Measurements from ENCODE around the gene SPTAN1. TPM values are rescaled to one million over a fixed set of nuclear protein-coding genes. Genes with fewer than 3 reads are reported as not detected.
A peak's percentile ranks its signal among the peaks of the same experiment; 100 is the strongest.
"Not testable (repeated sequence)": the region's sequence is repeated elsewhere in the genome, so short reads cannot be mapped to it uniquely, and the experiment has no call there.

SPTAN1 gene
- polyA plus RNA-seq, 3 donors from 2014 or later, result 4.8 to 112 (median 25.5) TPM

DNA sequence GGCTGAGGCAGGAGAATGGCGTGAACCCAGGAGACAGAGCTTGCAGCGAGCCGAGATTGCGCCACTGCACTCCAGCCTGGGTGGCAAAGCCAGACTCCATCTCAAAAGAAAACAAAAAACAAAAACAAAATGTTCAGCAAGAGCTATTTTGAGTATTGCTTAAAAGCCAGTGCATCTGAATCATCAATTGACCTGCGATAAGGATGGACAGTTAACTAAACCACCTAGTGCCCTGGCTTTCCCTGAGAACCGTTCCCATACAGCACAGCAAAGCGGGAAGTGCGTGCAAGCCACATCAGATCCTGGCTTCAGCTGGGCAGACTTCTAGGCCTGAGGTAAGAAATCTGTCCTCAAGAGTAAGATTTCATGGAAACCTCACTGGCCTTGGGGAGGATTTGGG is 101.5 kb downstream of the SPTAN1 start:
- Mint-ChIP-seq H3K36me3 (no peaks in the 10 kb centered on the region), H3K27ac (peak overlapping the region in 1 of 6 donors; percentile 64), H3K27me3 (ENCODE audit: low read depth in 3 of 3) (peaks cover 0 to 7% (median 5%) of the 10 kb centered on the region in 3 donors), H3K4me3 (no peak overlapping the region), H3K4me1 (peaks cover 9% of the 10 kb centered on the region in 2 donors), H3K9me3 (no peaks in the 10 kb centered on the region)
- no peak for DNase-seq

DNA sequence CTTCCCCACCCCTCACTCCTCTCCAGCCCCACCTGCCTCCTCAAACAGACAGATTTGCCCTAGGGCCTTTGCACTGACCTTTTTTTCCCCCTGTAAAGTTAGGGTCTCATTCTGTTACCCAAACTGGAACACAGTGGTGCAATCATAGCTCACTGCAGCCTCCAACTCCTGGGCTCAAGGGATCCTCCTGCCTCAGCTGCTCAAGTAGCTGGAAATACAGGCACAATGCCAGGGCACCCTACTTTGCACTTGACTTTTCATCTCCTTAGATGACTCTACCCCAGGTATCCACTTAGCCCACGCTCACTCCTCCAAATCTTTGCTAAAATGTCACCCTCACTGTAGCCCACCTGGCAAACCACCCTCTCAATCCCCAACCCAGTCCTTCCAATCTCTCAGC is 102.1 kb downstream of the SPTAN1 start:
- H3K36me3 Mint-ChIP-seq, result no peaks in the 10 kb centered on the region
- H3K27me3 Mint-ChIP-seq (ENCODE audit: low read depth in 3 of 3), result peaks cover 0 to 7% (median 5%) of the 10 kb centered on the region in 3 donors
- H3K9me3 Mint-ChIP-seq, result no peaks in the 10 kb centered on the region
- peaks cover 9% of the 10 kb centered on the region in 2 donors for H3K4me1 Mint-ChIP-seq
- peak overlapping the region; percentile 6 to 74 (median 33) for H3K4me3 Mint-ChIP-seq
- DNase-seq, result no peak
- peak overlapping the region in 4 of 6 donors; percentile 3 to 64 (median 16) for H3K27ac Mint-ChIP-seq

DNA sequence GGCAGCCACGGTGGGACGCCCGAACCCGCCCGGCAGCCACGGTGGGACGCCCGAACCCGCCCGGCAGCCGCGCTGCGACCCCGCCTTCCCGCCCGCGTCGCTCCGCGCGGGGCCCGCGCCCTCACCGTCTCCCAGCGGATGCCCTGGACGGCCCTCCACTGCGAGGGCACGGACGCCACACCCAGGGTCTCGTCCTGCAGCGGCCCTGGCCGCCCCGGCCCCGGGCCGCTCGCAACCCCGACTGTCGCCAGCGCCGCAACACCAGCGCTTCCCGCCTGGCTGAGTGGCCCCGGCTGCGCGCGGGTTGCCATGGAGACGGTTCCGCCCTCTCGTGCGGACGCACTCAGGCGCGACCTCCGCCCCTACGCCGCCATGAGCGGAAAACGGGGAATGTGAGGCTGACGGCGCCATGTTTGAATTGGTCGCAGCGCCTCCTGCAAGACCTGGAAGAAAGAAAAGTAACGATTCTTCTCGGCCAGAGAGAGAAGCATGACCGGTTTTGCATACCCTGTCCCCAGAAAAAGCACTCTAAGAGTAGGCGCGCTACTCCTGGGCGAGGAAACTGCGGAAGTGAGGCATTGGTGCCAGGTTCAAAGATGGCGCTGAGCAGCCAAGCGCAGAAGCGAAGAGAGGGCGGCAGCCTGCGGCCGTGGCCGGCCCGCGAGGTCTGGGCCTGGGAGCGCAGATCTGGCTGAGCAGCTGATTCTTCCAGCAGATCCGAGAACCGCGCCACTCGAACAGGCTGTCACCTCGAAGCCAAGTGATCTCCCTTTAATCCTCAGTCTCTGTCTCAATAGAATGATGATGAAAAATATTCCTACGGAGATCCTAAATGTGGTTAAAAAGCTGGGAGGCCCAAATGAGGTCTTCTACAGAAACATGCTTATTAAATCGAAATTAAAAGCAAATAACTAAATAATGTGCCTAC is 104.3 kb downstream of the SPTAN1 start, which contains the start of gene DYNC2I2:
TSS of gene DYNC2I2 (minus strand) at position 432 of the 928 bp plus-strand sequence. CDS start at position 311, 121 bp downstream.
- no peaks in the 10 kb centered on the region for H3K9me3 Mint-ChIP-seq
- H3K27ac Mint-ChIP-seq, result peak within 1 kb of the TSS; percentile 95 to 100 (median 100)
- H3K4me3 Mint-ChIP-seq, result peak within 1 kb of the TSS; percentile 88 to 97 (median 93)

DNA sequence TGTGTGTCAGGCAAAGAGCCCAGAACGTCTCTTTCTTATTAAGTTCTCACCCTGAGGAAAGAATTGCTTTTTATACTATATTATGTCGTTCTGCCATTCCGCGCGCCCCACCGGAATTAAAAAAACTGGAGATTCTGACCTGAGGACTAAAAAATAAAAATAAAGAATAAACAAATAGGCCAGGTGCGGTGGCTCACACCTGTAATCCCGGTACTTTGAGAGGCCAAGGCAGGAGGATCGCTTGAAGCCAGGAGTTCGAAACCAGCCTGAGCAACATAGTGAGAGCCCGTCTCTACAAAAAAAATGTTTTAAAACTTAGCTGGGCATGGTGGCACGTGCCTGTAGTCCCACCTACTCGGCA is 104.9 kb downstream of the SPTAN1 start:
- no peaks in the 10 kb centered on the region for H3K36me3 Mint-ChIP-seq
- H3K4me3 Mint-ChIP-seq, result peak overlapping the region; percentile 88 to 97 (median 93)
- peak overlapping the region; percentile 95 to 100 (median 100) for H3K27ac Mint-ChIP-seq
- no peak for DNase-seq
- H3K27me3 Mint-ChIP-seq (ENCODE audit: low read depth in 3 of 3), result peaks cover 0 to 7% (median 5%) of the 10 kb centered on the region in 3 donors
- no peaks in the 10 kb centered on the region for H3K9me3 Mint-ChIP-seq
- H3K4me1 Mint-ChIP-seq, result peaks cover 9% of the 10 kb centered on the region in 2 donors

More for the DNA sequence above, 104.3 kb downstream of the SPTAN1 start, which contains the start of gene DYNC2I2:
- H3K27me3 Mint-ChIP-seq (ENCODE audit: low read depth in 3 of 3), result peaks cover 0 to 7% (median 5%) of the 10 kb centered on the region in 3 donors
- peak; percentile 96 to 97 (median 96) for DNase-seq
- H3K36me3 Mint-ChIP-seq, result no peaks in the 10 kb centered on the region
- peaks cover 9% of the 10 kb centered on the region in 2 donors for H3K4me1 Mint-ChIP-seq

DNA sequence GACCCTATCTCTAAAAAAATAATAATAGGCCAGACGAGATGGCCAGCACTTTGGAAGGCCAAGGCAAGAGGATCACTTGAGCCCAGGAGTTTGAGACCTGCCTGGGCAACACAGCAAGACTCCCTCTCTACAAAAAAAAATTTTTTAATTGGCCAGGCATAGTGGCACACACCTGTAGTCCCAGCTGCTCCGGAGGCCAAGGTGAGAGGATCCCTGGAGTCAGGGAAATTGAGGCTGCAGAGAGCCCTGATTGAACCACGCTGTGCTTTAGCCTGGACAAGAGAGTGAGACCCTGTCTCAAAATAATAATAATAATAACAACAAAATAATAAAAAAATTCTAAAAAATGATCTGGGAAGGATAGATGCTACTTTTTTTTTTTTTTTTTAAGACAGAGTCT is 105.4 kb downstream of the SPTAN1 start:
- Mint-ChIP-seq H3K4me1 (peaks cover 9% of the 10 kb centered on the region in 2 donors), H3K4me3 (peak overlapping the region in 2 of 5 donors; percentile 15 to 21), H3K9me3 (no peaks in the 10 kb centered on the region), H3K27ac (peak overlapping the region in 3 of 6 donors; percentile 95 to 100 (median 100)), H3K27me3 (ENCODE audit: low read depth in 3 of 3) (peaks cover 0 to 7% (median 5%) of the 10 kb centered on the region in 3 donors), H3K36me3 (no peaks in the 10 kb centered on the region)
- no peak for DNase-seq

DNA sequence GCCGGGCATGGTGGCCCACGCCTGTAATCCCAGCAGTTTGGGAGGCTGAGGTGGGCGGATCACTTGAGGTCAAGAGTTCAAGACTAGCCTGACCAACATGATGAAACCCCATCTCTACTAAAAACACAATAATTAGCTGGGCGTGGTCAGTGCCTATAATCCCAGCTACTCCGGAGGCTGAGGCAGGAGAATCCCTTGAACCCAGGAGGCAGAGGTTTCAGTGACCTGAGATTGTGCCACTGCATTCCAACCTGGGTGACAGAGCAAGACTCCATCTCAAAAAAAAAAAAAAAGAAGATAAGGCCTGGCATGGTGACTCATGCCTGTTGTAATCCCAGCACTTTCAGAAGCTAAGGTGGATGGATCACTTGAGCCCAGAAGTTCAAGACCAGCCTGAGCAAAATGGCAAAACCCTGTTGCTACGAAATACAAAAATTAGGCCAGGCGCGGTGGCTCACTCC is 114.1 kb downstream of the SPTAN1 start:
- H3K9me3 Mint-ChIP-seq; H3K4me1 Mint-ChIP-seq; DNase-seq; H3K27me3 Mint-ChIP-seq (ENCODE audit: low read depth in 3 of 3); H3K4me3 Mint-ChIP-seq; H3K27ac Mint-ChIP-seq; H3K36me3 Mint-ChIP-seq: not testable (repeated sequence)

DNA sequence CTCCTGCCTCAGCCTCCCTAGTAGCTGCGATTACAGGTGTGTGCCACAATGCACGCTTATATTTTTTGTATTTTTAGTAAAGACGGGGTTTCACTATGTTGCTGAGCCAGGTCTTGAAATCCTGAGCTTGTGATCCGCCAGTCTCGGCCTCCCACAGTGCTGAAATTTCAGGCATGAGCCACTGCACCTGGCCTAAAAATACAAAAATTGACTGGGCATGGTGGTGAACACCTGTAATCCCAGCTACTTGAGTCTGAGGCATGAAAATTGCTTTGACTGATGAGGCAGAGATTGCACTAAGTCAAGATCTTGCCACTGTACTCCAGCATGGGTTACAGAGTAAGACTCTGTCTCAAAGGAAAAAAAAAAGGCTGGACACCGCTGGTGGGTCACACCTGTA is 117.4 kb downstream of the SPTAN1 start:
- H3K9me3 Mint-ChIP-seq, result no peaks in the 10 kb centered on the region
- no peaks in the 10 kb centered on the region for H3K4me1 Mint-ChIP-seq
- no peak overlapping the region for H3K27ac Mint-ChIP-seq

DNA sequence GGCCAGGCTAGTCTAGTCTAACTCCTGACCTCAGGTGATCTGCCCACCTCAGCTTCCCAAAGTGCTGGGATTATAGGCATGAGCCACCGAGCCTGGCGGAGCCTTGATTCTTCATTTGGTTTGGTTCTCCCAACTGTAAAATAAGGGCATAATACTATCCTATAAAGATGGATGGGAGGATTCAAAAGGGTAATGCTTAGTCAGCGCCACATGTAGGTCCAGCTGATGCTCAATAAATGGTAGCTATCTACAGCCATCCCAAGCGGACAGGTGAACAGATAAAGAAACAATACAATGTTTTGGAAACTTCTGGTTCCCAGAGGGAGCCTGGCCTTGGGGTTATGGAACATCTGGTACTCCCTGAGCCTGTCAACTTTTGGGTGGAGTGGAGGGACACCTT is 123.0 kb downstream of the SPTAN1 start:
- no peak overlapping the region for H3K27ac Mint-ChIP-seq
- no peak overlapping the region for H3K4me3 Mint-ChIP-seq
- no peaks in the 10 kb centered on the region for H3K9me3 Mint-ChIP-seq
- no peaks in the 10 kb centered on the region for H3K27me3 Mint-ChIP-seq (ENCODE audit: low read depth in 3 of 3)
- H3K36me3 Mint-ChIP-seq, result no peaks in the 10 kb centered on the region
- H3K4me1 Mint-ChIP-seq, result no peaks in the 10 kb centered on the region
- no peak for DNase-seq

More for the DNA sequence above, 117.4 kb downstream of the SPTAN1 start:
- Mint-ChIP-seq H3K4me3 (no peak overlapping the region), H3K27me3 (ENCODE audit: low read depth in 3 of 3) (no peaks in the 10 kb centered on the region), H3K36me3 (no peaks in the 10 kb centered on the region)
- no peak for DNase-seq

DNA sequence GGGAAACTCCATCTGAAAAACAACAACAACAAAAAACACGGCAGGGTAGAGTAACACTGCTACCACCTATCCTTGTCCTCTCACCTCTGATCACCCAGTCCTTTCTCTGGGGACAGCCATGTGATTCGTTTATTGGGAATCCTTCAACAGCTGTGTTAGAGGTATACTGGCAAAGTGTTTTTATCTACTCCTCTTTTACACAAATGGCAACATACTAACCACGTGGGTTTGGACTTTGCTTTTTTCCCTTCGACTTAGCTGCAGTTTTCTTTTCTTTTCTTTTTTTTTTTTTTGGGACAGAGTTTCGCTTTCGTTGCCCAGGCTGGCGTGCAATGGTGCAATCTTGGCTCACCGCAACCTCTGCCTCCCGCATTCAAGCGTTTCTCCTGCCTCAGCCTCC is 125.4 kb downstream of the SPTAN1 start:
- DNase-seq, result no peak
- Mint-ChIP-seq H3K4me1 (peaks cover 4 to 7% of the 10 kb centered on the region in 2 donors), H3K27me3 (ENCODE audit: low read depth in 3 of 3) (no peaks in the 10 kb centered on the region), H3K4me3 (no peak overlapping the region), H3K9me3 (no peaks in the 10 kb centered on the region), H3K27ac (no peak overlapping the region), H3K36me3 (no peaks in the 10 kb centered on the region)

Other genes with a start within 250 kb of the SPTAN1 start
- gene TRUB2, start 230.1 kb upstream of the SPTAN1 start, polyA plus RNA-seq, result 10 to 100 TPM; 19.9 to 32.0 (median 25.7) TPM
- 10 to 100 TPM; 34.1 to 52.3 (median 44.1) TPM for gene COQ4, start 229.7 kb upstream of the SPTAN1 start, polyA plus RNA-seq
- gene SLC27A4, start 212.1 kb upstream of the SPTAN1 start, polyA plus RNA-seq, result 10 to 100 TPM in 1 of 3 donors, 1 to 10 TPM in 2; 5.9 to 12.7 (median 7.4) TPM
- 10 to 100 TPM; 52.6 to 70.1 (median 61.5) TPM for gene URM1, start 181.2 kb upstream of the SPTAN1 start, polyA plus RNA-seq
- gene CERCAM, start 131.7 kb upstream of the SPTAN1 start, polyA plus RNA-seq, result 10 to 100 TPM in 2 of 3 donors, 1 to 10 TPM in 1; 9.1 to 20.7 (median 10.2) TPM
- gene ODF2, start 96.6 kb upstream of the SPTAN1 start, polyA plus RNA-seq, result 10 to 100 TPM in 2 of 3 donors, 1 to 10 TPM in 1; 5.6 to 37.2 (median 12.9) TPM
- gene GLE1, start 47.9 kb upstream of the SPTAN1 start, polyA plus RNA-seq, result 10 to 100 TPM; 17.4 to 49.3 (median 22.8) TPM
- gene DYNC2I2, start 104.3 kb downstream of the SPTAN1 start, polyA plus RNA-seq, result 10 to 100 TPM in 1 of 3 donors, 1 to 10 TPM in 2; 1.6 to 10.8 (median 4.7) TPM
- gene SET, start 136.6 kb downstream of the SPTAN1 start, polyA plus RNA-seq, result 100 to 1,000 TPM; 151 to 233 (median 232) TPM
- gene PKN3, start 149.9 kb downstream of the SPTAN1 start, polyA plus RNA-seq, result 1 to 10 TPM; 2.1 to 3.9 (median 2.9) TPM
- gene ZDHHC12, start 171.5 kb downstream of the SPTAN1 start, polyA plus RNA-seq, result 10 to 100 TPM; 63.7 to 76.6 (median 66.6) TPM
- gene ZER1, start 219.3 kb downstream of the SPTAN1 start, polyA plus RNA-seq, result 10 to 100 TPM; 28.5 to 51.5 (median 43.0) TPM
- 10 to 100 TPM; 16.4 to 30.7 (median 19.4) TPM for gene TBC1D13, start 234.7 kb downstream of the SPTAN1 start, polyA plus RNA-seq